ENCODE data around the gene WT1.

GRCh38 chr11:32414925-32415324 lies 20.4 kb downstream of the WT1 start:
- TF ChIP-seq CTCF (IDR thresholded peaks at IDR 0.05; ENCODE audit: low read depth, low read length, missing input control) (no peak), REST (IDR thresholded peaks at IDR 0.05) (no peak), ATF3 (IDR thresholded peaks at IDR 0.05) (no peak), RAD21 (IDR thresholded peaks at IDR 0.05) (no peak), RXRA (IDR thresholded peaks at IDR 0.05) (no peak), ZBTB33 (IDR thresholded peaks at IDR 0.05) (no peak), HNF4G (IDR thresholded peaks at IDR 0.05) (no peak), JUND (IDR thresholded peaks at IDR 0.05) (no peak)

Data from liver (tissue), 3 donors.